Lower leg skin (tissue), 3 donors: ENCODE results near the gene OCLN.
"Not testable (repeated sequence)": the region's sequence is repeated elsewhere in the genome, so short reads cannot be mapped to it uniquely, and the experiment has no call there.

ENCODE experiments used
- POLR2A ChIP-seq, 2 donors: fragments of 450-650 bp; IDR thresholded peaks; one replicate each; pipeline ENCODE4 v1.6.1; 2016 to 2017; ENCODE audit warnings: antibody characterized with exemption in 2 of 2, mild to moderate bottlenecking in 1 of 2, moderate library complexity in 1 of 2
- TF ChIP-seq, protein P1 (sequence below), 3 donors: fragments of 450-650 bp; IDR thresholded peaks; one replicate each; pipeline ENCODE4 v1.5.1; 2016; ENCODE audit warnings: antibody characterized with exemption in 3 of 3, mild to moderate bottlenecking in 3 of 3, moderate library complexity in 2 of 3

DNA sequence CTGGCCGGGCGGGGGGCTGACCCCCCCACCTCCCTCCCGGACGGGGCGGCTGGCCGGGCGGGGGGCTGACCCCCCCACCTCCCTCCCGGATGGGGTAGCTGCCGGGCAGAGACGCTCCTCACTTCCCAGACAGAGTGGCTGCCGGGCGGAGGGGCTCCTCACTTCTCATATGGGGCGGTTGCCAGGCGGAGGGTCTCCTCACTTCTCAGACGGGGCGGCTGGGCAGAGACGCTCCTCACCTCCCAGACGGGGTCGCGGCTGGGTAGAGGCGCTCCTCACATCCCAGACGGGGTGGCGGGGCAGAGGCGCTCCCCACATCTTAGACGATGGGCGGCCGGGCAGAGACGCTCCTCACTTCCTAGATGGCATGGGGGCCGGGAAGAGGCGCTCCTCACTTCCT is 23.0 kb downstream of the OCLN start:
- TF ChIP-seq, protein P1, sequence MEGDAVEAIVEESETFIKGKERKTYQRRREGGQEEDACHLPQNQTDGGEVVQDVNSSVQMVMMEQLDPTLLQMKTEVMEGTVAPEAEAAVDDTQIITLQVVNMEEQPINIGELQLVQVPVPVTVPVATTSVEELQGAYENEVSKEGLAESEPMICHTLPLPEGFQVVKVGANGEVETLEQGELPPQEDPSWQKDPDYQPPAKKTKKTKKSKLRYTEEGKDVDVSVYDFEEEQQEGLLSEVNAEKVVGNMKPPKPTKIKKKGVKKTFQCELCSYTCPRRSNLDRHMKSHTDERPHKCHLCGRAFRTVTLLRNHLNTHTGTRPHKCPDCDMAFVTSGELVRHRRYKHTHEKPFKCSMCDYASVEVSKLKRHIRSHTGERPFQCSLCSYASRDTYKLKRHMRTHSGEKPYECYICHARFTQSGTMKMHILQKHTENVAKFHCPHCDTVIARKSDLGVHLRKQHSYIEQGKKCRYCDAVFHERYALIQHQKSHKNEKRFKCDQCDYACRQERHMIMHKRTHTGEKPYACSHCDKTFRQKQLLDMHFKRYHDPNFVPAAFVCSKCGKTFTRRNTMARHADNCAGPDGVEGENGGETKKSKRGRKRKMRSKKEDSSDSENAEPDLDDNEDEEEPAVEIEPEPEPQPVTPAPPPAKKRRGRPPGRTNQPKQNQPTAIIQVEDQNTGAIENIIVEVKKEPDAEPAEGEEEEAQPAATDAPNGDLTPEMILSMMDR (IDR thresholded peaks at IDR 0.05), result not testable (repeated sequence)
- not testable (repeated sequence) for TF ChIP-seq POLR2A (IDR thresholded peaks at IDR 0.05)
